RPMI7951 (cell line): ENCODE data around the gene PGBD5. TPM values are rescaled to one million over a fixed set of nuclear protein-coding genes. Genes with fewer than 3 reads are reported as not detected.
A peak's percentile ranks its signal among the peaks of the same experiment; 100 is the strongest.

Experiments
- DNase-seq: peaks from one replicate; pipeline ENCODE4 v3.0.0-alpha.2; 2012; ENCODE audit warnings: low read depth
- total RNA-seq: library from RNA; depleted of rRNA; stranded (reverse); fragments of >200 nt; shearing (Covaris generic); gene quantifications from 2 replicates; pipeline ENCODE4 v1.2.3, GENCODE V29; 2014

PGBD5 gene
- total RNA-seq, 1 experiment from 2014 or later: under 0.01 TPM

DNA sequence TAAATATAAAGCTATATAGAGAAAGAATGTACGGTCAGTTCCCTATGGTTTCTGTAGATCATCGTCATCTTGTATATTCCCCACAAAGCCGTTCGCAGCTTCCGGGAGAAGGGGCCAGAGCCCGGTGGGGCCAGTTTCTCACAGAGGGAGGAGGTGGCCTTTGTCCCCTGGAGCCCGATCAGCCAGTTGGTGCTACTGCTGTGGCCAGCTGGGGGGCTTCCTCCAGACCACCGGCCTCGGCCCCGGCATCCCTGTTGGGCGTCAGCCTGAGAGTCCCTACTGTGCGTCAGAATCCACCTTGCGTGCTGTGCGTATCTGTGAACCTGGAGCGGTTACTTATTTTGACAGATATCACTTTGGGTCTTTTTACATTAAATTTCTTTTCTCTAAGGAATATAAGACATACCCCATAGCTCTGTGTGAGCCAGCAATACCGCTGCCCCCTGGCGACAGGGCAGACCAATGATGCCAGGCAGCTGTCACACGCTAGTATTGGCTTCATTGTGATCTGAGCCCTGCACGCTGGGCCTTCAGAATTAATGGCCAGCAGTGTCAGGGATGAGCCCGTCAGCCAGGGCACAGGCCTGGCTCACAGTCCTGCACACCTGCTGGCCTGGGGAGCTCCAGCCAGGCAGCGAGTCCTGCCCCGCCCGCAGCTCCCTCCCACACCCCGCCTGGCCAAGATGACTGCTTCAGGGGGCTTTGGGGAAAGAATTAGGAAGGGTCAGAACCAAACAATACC, 145.9 kb downstream of the PGBD5 start:
- no peak for DNase-seq

DNA sequence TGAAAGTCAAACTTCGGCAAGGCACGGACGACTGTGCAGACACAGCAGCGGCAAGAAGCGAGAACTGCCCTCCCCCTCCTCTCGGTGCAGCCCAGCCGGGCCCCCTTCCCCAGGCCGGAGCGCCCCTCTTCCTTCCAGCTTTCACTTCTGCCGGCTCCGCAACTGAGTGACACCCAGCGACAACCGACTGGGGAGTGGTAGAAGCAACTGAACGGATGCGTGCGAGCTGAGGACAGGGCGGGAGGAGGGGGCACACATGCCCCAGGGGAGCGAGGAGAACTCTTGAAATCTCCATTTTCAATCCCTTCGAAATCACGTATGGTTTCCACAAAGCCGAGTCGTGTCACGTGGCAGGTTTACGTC, 146.6 kb downstream of the PGBD5 start:
- no peak for DNase-seq

DNA sequence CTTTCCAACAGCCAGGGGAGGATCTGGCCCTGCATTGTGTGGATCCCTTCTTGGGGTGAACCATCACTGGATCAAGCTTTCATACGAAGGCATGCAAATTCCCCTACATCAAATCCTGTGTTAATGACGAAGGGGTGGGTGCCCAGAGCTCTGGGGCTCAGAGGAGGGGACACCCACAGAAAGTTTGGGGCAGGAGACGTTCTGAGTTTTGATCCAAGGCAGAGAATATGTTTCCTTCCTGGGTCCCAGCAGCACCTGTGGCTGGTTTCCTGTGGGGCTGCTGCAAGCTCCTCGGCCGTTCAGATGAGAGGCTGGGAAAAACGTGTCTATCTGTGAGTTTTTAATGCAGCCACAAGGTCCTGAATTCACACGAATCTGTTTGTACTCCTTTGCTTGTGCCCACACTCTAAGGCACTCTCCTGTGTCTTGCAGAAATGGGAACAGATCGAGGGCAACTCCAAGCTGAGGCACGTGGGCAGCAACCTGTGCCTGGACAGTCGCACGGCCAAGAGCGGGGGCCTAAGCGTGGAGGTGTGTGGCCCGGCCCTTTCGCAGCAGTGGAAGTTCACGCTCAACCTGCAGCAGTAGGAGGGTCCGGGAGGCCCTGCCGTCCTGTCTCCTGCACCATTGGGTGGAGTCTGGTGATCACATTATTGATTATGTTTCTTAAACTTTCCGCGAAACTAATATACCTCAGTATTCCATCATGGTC, 147.1 kb downstream of the PGBD5 start:
- no peak for DNase-seq

DNA sequence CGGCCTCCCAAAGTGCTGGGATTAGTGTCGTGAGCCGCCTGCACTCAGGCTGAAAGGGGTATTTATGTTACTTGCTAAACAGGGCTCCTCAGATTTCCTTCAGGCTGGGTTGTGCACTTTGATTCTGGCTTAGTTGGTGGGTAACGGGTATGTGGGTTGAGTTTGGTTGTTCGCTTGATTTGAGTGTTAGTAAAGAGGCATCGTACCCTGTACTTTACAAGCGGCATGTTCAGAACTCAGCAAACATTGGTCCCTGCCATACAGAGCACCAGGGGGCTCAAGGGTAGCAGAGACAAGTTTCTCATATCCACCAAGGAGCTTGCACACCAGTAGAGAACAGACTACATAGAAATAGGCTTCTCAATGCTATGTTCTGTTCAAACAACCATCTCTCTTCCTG, 147.8 kb downstream of the PGBD5 start:
- no peak for DNase-seq

DNA sequence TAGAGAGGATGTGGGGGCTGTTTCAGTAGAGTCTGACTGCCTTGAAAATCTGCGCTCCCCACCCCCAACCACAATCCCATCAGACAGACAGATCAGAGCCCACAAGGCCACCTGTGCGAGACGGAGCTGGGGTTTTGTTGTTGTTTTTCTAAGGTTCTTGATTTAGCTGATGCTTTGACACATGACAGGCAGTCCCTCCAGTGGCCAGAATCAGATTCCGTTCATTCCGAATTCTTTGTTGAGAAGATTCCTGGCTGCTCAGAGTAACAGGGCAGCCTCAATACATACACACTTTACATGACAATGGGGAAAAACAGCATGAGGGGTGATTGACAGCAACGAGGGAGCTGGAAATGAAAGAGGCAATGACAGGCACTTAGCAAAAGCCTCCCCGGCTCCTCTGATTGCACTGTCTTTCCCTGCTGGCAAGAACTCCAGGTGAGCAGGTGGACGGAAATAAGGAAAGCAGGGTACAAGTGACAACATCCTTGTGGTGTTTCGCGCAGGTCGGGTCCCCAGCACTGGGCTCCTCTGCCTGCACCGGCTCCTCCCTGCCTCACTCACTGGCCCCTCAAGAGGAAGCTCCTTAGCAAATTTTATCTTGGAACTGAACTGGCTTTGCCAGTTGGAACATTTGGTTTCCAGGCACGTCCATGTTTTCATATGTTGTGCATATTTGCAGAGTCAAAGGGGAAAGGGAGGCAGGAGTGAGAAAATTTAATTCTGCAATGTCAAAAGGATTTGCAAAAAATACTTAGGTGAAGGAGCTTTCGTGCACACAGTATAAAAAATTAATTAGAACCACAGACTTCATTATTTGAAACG, 148.7 kb downstream of the PGBD5 start:
- no peak for DNase-seq

DNA sequence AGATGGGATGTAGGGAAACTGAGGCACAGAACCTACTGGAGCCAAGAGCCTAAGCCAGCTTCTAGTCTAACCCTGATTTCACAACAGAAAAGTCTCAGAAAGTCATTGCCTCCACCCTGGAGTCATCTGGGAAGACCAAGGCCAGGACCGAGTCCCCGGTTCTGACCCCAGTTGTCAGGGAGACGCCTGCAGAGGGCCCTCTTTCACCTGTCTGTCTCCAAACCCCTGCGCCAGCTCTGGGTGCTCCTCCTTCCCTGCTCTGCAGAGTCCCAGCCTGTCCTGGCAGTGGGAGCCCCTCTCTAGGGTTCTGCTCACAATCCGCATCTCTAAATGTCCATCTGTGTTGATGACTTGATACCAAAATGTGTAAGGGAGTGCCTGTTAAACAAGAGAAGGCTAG, 149.7 kb downstream of the PGBD5 start:
- no peak for DNase-seq

DNA sequence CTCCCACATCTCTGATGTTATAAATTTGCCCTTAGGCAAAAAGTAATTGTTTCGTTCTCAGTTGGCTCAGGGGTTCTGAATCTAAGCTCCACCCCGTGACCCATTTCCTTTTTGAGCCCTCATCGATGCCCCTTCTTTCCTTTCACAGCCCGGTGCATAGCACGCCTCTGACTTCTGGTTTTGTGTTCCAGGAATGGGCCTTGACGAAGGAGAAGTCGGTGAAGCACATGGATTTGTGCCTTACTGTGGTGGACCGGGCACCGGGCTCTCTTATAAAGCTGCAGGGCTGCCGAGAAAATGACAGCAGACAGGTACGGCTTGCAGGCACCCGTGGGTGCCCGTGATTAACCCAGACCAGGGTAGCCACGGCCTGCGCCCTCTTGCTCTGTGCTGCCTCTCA, 151.9 kb downstream of the PGBD5 start:
- no peak for DNase-seq

DNA sequence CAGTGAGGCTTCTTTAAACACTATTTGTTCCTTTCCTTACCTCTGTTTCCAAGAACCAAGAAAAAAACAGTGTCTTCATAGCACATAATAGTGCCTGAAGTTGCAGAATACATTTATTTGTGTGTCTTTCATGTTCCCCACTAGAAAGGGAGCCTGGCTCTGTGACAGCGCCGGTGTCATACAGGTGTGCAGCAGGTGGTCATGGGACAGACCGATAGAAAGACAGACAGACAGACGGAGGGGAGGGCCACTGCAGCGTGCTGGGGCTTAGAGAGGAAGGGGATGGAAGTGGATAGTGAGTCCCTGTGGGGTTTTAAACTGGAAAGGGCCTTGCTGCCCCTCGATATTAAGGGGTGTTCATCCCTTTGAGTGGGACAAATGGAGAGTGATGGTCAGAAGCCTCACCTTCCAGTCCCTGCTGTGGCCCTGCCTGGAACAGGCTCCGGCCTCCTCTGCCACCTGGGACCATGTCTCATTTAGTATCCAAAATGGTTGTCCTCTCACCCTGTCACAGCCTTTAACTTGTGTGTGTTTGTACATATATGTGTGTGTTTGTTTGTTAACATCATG, 152.9 kb downstream of the PGBD5 start:
- DNase-seq: no peak

DNA sequence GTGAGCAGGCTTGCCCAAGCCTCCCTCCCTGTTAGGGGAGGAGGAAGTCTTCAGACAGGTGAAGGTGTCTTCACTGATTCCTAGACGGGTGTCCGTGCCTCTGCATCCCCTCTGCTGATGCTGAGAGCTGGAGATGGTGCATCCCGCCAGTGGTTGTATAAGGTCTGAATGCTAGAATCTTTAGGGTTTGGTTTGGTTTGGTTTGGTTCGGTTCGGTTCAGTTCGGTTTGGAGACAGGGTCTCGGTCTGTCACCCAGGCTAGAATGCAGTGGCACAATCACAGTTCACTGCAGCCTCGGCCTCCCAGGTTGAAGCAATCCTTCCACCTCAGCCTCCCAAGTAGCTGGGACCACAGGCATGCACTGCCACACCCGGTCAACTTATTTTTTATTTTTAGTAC, 153.6 kb downstream of the PGBD5 start:
- no peak for DNase-seq

DNA sequence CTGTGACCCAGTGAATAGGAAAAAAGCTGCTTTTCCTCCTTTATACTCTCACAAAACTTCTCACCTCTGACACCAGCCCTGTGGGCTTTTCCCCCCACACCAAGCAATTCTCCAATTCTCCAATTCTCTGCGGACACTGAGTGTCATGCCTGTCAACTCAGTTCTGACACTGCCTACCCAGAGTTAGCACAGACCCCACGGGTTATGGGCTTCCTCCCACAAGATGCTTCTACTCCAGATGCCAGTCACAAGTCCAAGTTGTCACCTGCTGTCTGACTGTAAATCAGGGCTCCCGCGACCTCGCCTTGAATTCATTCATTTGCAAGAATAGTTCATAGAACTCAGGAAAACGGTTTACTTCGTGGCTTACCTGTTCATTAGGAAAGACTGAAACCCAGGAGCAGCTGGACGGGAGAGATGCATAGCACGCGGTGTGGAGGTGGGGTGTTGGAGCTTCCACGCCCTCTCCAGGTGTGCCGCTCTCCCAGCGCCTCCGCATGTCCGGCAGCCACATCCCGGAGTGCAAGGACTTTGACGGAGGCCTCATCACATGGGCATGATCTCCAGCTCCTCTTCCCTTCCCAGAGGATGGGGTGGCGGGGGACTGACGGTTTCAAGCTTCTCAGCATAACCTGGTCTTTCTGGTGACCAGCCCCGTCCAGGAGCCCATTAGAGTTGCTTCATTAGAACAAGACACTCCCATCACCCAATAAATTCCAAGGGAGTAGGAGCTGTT, 154.7 kb downstream of the PGBD5 start:
- no peak for DNase-seq

DNA sequence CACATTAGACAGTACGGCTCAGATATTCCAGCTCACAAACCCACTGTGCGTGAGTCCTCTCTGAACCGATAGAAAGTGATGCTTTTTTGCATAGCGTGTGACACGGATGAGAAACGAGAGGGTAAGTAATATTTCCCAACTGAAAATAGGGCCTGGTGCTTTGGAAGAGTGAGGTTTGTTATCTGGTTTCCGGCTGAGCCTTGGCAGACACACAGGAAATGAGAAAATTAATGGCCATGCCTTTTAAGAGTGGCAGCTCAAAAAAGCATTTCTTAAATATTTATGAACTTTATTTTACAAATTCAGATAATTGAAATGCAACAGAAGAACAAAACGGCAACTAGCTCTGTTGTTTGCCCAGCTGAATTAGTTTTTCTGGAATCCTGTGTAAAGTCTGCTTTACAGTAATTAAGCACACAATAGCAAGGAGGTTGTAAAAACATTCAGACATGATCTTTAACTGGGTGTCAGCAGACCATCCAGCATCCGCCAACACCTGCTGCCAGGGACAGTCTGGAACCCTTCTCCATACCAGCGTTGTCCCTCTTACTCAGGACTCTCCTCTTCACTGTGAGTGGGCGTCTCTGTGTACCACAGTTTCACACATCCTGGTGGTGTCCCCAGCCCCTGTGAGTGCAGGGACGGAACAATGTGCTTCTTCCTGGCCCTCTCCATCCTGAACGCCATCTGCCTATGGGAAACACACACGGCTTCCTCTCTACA, 155.4 kb downstream of the PGBD5 start:
- no peak for DNase-seq

DNA sequence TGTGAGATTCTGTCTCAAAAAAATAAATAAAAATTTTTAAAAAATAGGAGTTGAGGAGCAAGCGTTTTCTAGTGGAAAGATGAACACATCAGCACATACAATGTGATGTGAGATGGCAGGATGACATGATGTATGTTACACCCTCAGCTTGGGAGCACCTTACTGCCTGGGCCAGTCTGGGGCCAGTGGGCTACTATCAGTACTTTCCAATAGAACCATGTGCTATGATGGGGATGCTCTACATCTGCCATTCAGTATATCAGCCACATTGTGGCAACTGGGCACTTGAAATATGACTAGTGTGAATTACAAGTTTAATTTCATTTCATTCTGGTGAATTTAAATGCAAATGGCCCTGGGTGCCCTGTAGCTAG, 156.0 kb downstream of the PGBD5 start:
- no peak for DNase-seq

DNA sequence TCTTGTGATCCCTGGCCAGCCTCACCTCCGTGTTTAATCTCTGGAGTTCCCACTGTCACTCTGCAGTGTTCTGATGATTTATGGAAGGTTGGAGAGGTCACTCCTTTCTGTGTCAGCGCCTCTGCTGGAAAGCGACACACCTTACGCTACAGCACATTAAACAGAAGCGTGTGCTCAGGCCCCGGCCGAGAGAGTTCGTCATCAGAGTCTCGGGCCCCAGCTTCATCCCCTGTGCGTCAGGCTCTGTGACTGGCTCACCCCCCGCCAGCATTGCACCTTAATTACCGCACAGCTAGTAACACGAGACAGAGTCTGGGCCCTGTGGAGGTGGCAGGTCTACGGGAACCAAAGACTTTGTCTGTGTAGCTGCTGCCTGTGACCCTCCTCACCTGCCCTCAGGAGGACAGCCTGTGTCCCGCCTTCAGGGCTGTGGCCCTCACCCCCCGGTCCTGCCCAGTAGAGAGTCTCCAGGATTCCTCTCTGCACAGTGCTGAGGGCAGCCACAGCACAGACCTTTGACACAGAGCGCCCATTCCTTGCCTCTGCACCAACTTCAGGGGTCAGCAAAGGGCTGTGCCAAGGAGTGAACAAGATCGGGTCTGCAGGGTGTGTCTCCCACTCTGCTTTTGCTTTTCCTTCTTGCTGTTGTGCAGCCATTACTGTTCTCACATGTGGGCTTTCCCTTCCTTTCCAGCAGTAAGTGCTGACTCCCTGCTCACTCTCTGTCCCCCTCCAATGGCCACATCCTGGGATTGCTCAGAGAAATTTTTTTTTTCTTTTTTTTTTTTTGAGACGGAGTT, 157.6 kb downstream of the PGBD5 start:
- peak; percentile 59 for DNase-seq

DNA sequence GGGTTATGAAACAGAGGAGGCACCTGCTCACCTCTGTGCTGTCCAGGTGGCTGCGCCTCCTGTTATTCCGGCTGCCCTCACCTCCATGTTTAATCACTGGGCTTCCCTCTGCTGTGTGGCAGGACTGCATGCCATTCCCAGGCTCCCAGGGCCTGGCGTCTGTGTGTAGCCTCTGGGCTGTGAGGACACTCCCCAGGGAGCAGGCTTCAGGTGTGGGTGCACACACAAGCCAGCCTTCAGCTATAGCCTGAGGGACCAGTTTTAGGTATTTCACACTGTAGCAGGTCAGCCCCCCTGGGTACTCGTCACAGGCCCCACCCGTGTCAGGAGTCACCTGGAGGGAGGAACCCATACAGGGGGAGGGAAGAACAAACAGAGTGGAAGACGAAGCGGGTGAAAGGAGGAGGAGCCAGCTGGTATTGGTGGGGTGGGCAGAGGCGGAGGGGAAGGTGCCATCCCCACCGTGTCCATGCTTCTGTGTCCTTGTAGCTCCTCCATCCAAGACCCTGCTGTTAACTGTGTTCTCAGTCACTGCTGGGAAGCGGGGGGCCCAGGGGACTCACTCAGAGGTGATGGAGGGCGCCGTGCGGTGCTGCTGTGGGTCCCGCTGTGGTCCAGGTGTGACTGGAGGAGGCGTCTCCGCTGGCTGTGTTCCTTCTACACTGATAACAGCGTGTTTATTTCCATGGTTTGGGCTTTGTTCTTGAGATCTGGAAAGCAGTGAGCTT, 158.6 kb downstream of the PGBD5 start:
- no peak for DNase-seq

DNA sequence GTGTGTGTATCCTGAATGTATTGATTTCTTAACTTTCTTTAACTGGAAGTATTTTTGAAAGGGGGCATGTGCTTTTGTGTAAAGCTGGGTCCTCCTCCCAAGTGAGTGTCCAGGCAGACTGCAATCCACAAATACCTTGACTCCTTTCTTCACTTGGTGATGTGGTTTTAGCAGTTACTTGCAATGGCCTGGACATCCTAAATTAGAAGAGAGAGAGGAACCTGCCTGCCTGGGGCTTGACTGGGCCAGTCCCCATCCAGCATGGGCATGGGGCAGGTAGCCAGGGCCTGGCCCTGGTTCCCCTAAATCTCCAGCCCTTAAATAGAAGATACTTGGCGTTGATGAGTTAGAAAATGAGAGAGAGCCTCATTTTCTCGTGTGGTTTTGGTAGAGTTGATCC, 159.7 kb downstream of the PGBD5 start:
- DNase-seq: no peak

DNA sequence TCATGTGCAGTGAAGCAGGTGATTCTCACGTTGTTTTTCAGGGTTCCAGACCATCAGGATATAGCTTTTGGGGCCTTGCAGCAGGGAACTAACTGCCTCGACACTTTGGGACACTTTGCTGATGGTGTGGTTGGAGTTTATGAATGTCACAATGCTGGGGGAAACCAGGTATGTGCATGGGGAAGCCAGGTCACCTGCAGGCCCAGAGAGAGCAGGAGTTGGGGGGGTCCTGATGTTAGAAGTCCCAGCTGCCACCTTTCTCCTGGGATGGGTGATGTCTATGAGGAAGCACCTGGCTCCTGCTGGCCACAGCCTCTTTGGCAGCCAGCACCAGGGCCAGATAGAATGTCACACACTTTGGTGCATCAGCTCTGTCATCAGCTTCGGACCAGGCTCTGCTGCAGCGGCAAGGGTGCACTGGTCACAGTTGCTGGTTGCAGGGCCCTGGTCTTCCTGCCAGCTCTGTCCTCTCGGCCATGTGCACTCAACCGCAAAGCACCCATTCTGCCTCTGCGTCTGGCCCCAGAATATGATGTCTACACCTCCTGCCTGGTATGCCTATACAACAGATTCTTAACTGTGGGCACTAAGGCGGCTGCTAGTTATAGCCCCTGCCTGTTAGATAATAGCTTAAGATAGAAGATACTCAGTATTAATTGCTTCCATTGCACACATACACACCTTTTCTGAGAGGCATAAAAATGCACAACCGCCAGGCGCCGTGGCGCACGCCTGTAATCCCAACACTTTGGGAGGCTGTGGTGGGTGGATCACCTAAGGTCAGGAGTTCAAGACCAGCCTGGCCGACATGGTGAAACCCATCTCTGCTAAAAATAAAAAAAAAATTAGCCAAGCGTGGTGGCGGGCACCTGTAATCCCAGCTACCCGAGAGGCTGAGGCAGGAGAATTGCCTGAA, 160.7 kb downstream of the PGBD5 start:
- DNase-seq: no peak
